Right cardiac atrium (tissue), 5 donors: ENCODE measurements around the gene ITGA7. TPM values are rescaled to one million over a fixed set of nuclear protein-coding genes. Genes with fewer than 3 reads are reported as not detected.

Source experiments
- polyA plus RNA-seq: library from polyadenylated mRNA; stranded (reverse); fragments of 200-250 nt; gene quantifications from one replicate; pipeline ENCODE4 v1.2.3, GENCODE V29; 2013
- total RNA-seq, 4 donors: library from RNA; stranded (reverse); fragmentation: NEBNext Ultra II Directional; extraction: Animal tissue kit (Norgen Biotek cat#: 25700); gene quantifications; one replicate each; pipeline ENCODE4 v1.2.1, GENCODE V29; 2021
- donor health status: healthy with polysubstance abuse.
- donor health status: DM: no; HTN: yes; CAD: no.
- donor health status: DM: no; HTN: no; CAD: no.
- donor health status: DM: no; HTN: yes; CAD: no; lungs with severe emphysema.
- donor health status: DM: yes; HTN: yes; CAD: no.

ITGA7 gene
- total and polyA plus RNA-seq, 5 donors = 288 to 674 (median 602) TPM

Other genes with a start within 250 kb of the ITGA7 start
- not detected for gene OR6C70, start 237.8 kb downstream of the ITGA7 start, total RNA-seq
- gene OR6C70, start 237.8 kb downstream of the ITGA7 start, polyA plus RNA-seq = not detected
- gene OR6C68, start 215.5 kb downstream of the ITGA7 start, total RNA-seq = not detected
- not detected for gene OR6C68, start 215.5 kb downstream of the ITGA7 start, polyA plus RNA-seq
- not detected for gene OR6C4, start 158.3 kb downstream of the ITGA7 start, total RNA-seq
- gene OR6C4, start 158.3 kb downstream of the ITGA7 start, polyA plus RNA-seq = not detected
- not detected for gene OR2AP1, start 135.4 kb downstream of the ITGA7 start, total RNA-seq
- not detected for gene OR2AP1, start 135.4 kb downstream of the ITGA7 start, polyA plus RNA-seq
- gene OR10P1, start 71.0 kb downstream of the ITGA7 start, total RNA-seq = 1 to 10 TPM; 1.3 to 2.9 (median 1.4) TPM
- gene OR10P1, start 71.0 kb downstream of the ITGA7 start, polyA plus RNA-seq = 1.6 TPM
- 100 to 1,000 TPM; 134 to 149 (median 139) TPM for gene BLOC1S1, start 8.1 kb upstream of the ITGA7 start, total RNA-seq
- 205 TPM for gene BLOC1S1, start 8.1 kb upstream of the ITGA7 start, polyA plus RNA-seq
- 10 to 100 TPM; 15.9 to 27.7 (median 23.3) TPM for gene RDH5, start 12.5 kb upstream of the ITGA7 start, total RNA-seq
- gene RDH5, start 12.5 kb upstream of the ITGA7 start, polyA plus RNA-seq = 24.1 TPM
- 1,000 to 10,000 TPM; 1,076 to 1,430 (median 1,264) TPM for gene CD63, start 21.1 kb upstream of the ITGA7 start, total RNA-seq
- 1,376 TPM for gene CD63, start 21.1 kb upstream of the ITGA7 start, polyA plus RNA-seq
- 10 to 100 TPM; 16.2 to 17.5 (median 16.7) TPM for gene GDF11, start 35.2 kb upstream of the ITGA7 start, total RNA-seq
- gene GDF11, start 35.2 kb upstream of the ITGA7 start, polyA plus RNA-seq = 11.5 TPM
- gene SARNP, start 109.8 kb upstream of the ITGA7 start, total RNA-seq = 10 to 100 TPM; 50.3 to 55.7 (median 52.7) TPM
- gene SARNP, start 109.8 kb upstream of the ITGA7 start, polyA plus RNA-seq = 113 TPM
- 10 to 100 TPM; 13.8 to 23.2 (median 17.6) TPM for gene ORMDL2, start 110.1 kb upstream of the ITGA7 start, total RNA-seq
- gene ORMDL2, start 110.1 kb upstream of the ITGA7 start, polyA plus RNA-seq = 23.8 TPM
- 10 to 100 TPM; 19.0 to 24.1 (median 22.4) TPM for gene DNAJC14, start 121.7 kb upstream of the ITGA7 start, total RNA-seq
- gene DNAJC14, start 121.7 kb upstream of the ITGA7 start, polyA plus RNA-seq = 15.5 TPM
- gene MMP19, start 135.0 kb upstream of the ITGA7 start, total RNA-seq = 10 to 100 TPM in 1 of 4 donors, 1 to 10 TPM in 3; 3.1 to 21.2 (median 5.6) TPM
- 6.9 TPM for gene MMP19, start 135.0 kb upstream of the ITGA7 start, polyA plus RNA-seq
- gene PYM1, start 220.0 kb upstream of the ITGA7 start, total RNA-seq = 10 to 100 TPM; 15.4 to 19.0 (median 16.9) TPM
- gene PYM1, start 220.0 kb upstream of the ITGA7 start, polyA plus RNA-seq = 25.7 TPM
- 10 to 100 TPM; 11.3 to 25.9 (median 20.3) TPM for gene DGKA, start 223.3 kb upstream of the ITGA7 start, total RNA-seq
- 20.3 TPM for gene DGKA, start 223.3 kb upstream of the ITGA7 start, polyA plus RNA-seq